B cell (primary cell): Measurements from ENCODE around the gene ASCL5. TPM values are rescaled to one million over a fixed set of nuclear protein-coding genes. Genes with fewer than 3 reads are reported as not detected.

ENCODE experiments used
- ATAC-seq: fragments of 200-7000 bp; cut with Tn5 transposase; one replicate; pipeline ENCODE4 v1.10.0; 2021; ENCODE audit warnings: low read depth, mild to moderate bottlenecking, moderate number of reproducible peaks, moderate library complexity
- CTCF ChIA-PET: fragments of 350-600 bp; sonication (Branson Sonifier 250); formaldehyde crosslinking; loops from one replicate; lab custom pipeline; 2021; ENCODE audit warnings: antibody characterized with exemption, inconsistent platforms; lab: Charles Lee
- POLR2A ChIA-PET: fragments of 350-600 bp; sonication (Branson Sonifier 250); formaldehyde crosslinking; loops from one replicate; lab custom pipeline; 2021; ENCODE audit warnings: antibody characterized with exemption; lab: Charles Lee
- DNase-seq: peaks from one replicate; pipeline ENCODE4 v3.0.0; 2013
- H2AFZ ChIP-seq: 2 replicates; pipeline ENCODE4 v1.6.1; 2012; ENCODE audit warnings: mild to moderate bottlenecking, low read depth, low read length; ENCODE audit not compliant: insufficient read depth, poor library complexity, severe bottlenecking
- H3K27ac ChIP-seq, 2 donors: 1 replicate in 1 of 2; 2 replicates in 1 of 2; pipeline ENCODE4 v1.5.1; 2012 to 2013; ENCODE audit warnings: low read length in 2 of 2, mild to moderate bottlenecking in 2 of 2, moderate library complexity in 1 of 2
- H3K27me3 ChIP-seq, 4 experiments: fragments of 200-600 bp in 1 of 4; sonication (generic) in 1 of 4; replicated peaks in 1 of 4; 1 replicate in 2 of 4; 2 replicates in 2 of 4; pipeline versions ENCODE4 v1.6.1 to v1.7.0; 2013 to 2016; ENCODE audit warnings: low read length in 3 of 4, mild to moderate bottlenecking in 2 of 4, mixed read lengths in 1 of 4, moderate library complexity in 1 of 4; ENCODE audit not compliant: insufficient read depth in 4 of 4, control insufficient read depth in 3 of 4; ENCODE audit errors: control extremely low read depth in 1 of 4
- H3K36me3 ChIP-seq, 2 experiments: replicated peaks in 1 of 2; 1 replicate in 1 of 2; 2 replicates in 1 of 2; pipeline versions ENCODE4 v1.6.1 to v1.7.1; 2013; ENCODE audit warnings: low read length in 1 of 2; ENCODE audit not compliant: insufficient read depth in 2 of 2, control insufficient read depth in 1 of 2; ENCODE audit errors: control extremely low read depth in 1 of 2, extremely low read depth in 1 of 2
- H3K4me1 ChIP-seq, 2 donors: fragments of 200-600 bp in 1 of 2; sonication (generic) in 1 of 2; 1 replicate in 1 of 2; 2 replicates in 1 of 2; pipeline versions ENCODE4 v1.5.1 to v1.6.1; 2013 to 2017; ENCODE audit warnings: low read length in 2 of 2; ENCODE audit not compliant: control insufficient read depth in 2 of 2, insufficient read depth in 2 of 2
- H3K4me2 ChIP-seq: replicated peaks from 2 replicates; pipeline ENCODE3; 2012; ENCODE audit warnings: mild to moderate bottlenecking, low read depth, low read length; ENCODE audit not compliant: poor library complexity, severe bottlenecking
- H3K4me3 ChIP-seq, 5 experiments: fragments of 200-600 bp in 1 of 5; sonication (generic) in 1 of 5; 1 replicate in 3 of 5; 2 replicates in 2 of 5; pipeline versions ENCODE4 v1.5.1 to v1.7.0; 2011 to 2016; ENCODE audit warnings: low read length in 4 of 5, mild to moderate bottlenecking in 4 of 5, low read depth in 2 of 5, control low read depth in 1 of 5, moderate library complexity in 1 of 5; ENCODE audit not compliant: insufficient read depth in 1 of 5; ENCODE audit errors: control extremely low read depth in 1 of 5, extremely low read depth in 1 of 5
- H3K79me2 ChIP-seq: fragments of 200-600 bp; sonication (generic); one replicate; pipeline ENCODE4 v1.6.0; 2016; ENCODE audit warnings: low read length; ENCODE audit not compliant: control insufficient read depth, insufficient read depth
- H3K9ac ChIP-seq: fragments of 200-600 bp; sonication (generic); 2 replicates; pipeline ENCODE4 v1.6.1; 2017; ENCODE audit warnings: mild to moderate bottlenecking, low read length, moderate library complexity
- H3K9me3 ChIP-seq, 3 donors: one replicate each; pipeline versions ENCODE4 v1.6.1 to v1.7.1; 2013; ENCODE audit warnings: low read length in 2 of 3; ENCODE audit not compliant: control insufficient read depth in 2 of 3, insufficient read depth in 1 of 3; ENCODE audit errors: control extremely low read depth in 1 of 3
- H4K20me1 ChIP-seq: 2 replicates; pipeline ENCODE4 v1.6.0; 2012; ENCODE audit warnings: mild to moderate bottlenecking, low read length; ENCODE audit not compliant: insufficient read depth, control insufficient read depth, poor library complexity, severe bottlenecking
- H3K27ac Mint-ChIP-seq: one replicate; pipeline ENCODE4 v1.8.0; 2021; ENCODE audit warnings: mixed read lengths
- H3K27me3 Mint-ChIP-seq: one replicate; pipeline ENCODE4 v1.8.0; 2021; ENCODE audit warnings: mixed read lengths
- H3K4me1 Mint-ChIP-seq: one replicate; pipeline ENCODE4 v1.8.0; 2021; ENCODE audit warnings: mixed read lengths
- H3K4me3 Mint-ChIP-seq: one replicate; pipeline ENCODE4 v1.8.0; 2021; ENCODE audit warnings: mixed read lengths
- H3K9me3 Mint-ChIP-seq: one replicate; pipeline ENCODE4 v1.8.0; 2022; ENCODE audit warnings: mixed read lengths; ENCODE audit not compliant: insufficient read depth
- EZH2 ChIP-seq: IDR thresholded peaks from 2 replicates; pipeline ENCODE4 v1.6.1; 2012; ENCODE audit warnings: borderline replicate concordance, low read depth, mild to moderate bottlenecking, moderate library complexity, low read length; ENCODE audit not compliant: insufficient read depth, poor library complexity, severe bottlenecking
- WGBS: methylation state at CpG from one replicate; pipeline ENCODE4 v1.1.5; 2013; ENCODE audit warnings: missing lambda C conversion rate; ENCODE audit not compliant: insufficient coverage; 5-methylcytosine and 5-hydroxymethylcytosine counted together
- intact Hi-C: fragments of 100-400 bp; cut with micrococcal nuclease; formaldehyde crosslinking; loops from one replicate; pipeline ENCODE4 v1.10.0; 2022
- polyA plus RNA-seq: library from polyadenylated mRNA; depleted of rRNA; stranded (reverse); fragments of >200 nt; gene quantifications from 2 replicates; pipeline ENCODE4 v1.2.3, GENCODE V29; 2012
- total RNA-seq, 2 donors: library from RNA; stranded (reverse); fragments of 120-200 nt in 1 of 2; gene quantifications; 1 replicate in 1 of 2; 2 replicates in 1 of 2; pipeline versions ENCODE4 v1.2.3 to v1.2.4, GENCODE V29; 2013 to 2022
- TF ChIP-seq, protein P1 (sequence below): fragments of 200-600 bp; IDR thresholded peaks from one replicate; pipeline ENCODE4 v1.8.0; 2022; ENCODE audit warnings: antibody characterized with exemption, mild to moderate bottlenecking

ASCL5 gene
- total and polyA plus RNA-seq, 2 donors (not counting 1 experiment from before 2014, with no cell fraction given): not detected

DNA sequence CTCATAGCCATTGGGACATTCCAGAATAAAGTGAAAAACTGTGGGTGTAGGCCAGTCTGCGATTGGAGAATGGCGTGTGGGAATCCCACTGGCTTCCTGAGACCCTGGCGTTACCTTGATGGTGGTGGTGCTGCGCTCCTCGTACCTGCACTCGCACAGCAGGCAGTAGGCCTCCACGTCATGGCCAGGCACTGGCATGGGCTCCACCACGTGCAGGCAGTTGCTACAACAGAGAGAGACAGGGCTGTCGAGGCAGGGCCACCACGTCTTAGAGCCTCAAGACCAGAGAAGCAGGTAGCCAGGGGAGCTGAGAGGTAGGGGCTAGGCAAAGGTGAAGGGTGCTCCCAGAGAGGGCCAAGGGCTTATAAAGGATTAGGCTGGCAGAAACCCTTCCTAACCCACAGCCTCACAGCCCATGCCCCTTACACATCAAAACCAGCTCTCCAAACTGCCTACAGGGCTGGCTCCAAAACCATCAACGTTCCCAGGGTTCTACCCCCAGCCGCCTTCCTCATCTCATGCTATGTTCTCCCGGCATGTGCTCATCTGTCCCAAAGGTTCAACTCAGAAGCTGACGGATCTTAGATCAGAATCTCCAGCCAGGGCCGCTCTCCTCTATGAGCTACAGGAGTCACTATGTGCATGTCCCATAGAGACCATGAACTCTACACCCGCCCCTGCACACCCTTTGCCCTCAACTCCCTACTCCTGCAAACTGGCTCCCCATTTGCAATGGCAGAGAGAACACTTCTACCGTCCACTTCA is 19.8 kb upstream of the ASCL5 start:
- ATAC-seq (no peak), DNase-seq (no peak)
- intact Hi-C loops: no loop called here
- H3K36me3 ChIP-seq: peaks cover 0 to 72% of the 10 kb centered on the region in 2 experiments
- CTCF ChIA-PET: no interaction called here
- peaks cover under 1% of the 10 kb centered on the region for H3K4me1 Mint-ChIP-seq
- POLR2A ChIA-PET: no interaction called here
- no peak overlapping the region for H2AFZ ChIP-seq
- H3K4me3 Mint-ChIP-seq: no peak overlapping the region
- H3K79me2 ChIP-seq: no peaks in the 10 kb centered on the region
- no peak overlapping the region for H3K9ac ChIP-seq
- H3K4me2 ChIP-seq: no peak overlapping the region
- TF ChIP-seq EZH2: no peak
- TF ChIP-seq, protein P1, sequence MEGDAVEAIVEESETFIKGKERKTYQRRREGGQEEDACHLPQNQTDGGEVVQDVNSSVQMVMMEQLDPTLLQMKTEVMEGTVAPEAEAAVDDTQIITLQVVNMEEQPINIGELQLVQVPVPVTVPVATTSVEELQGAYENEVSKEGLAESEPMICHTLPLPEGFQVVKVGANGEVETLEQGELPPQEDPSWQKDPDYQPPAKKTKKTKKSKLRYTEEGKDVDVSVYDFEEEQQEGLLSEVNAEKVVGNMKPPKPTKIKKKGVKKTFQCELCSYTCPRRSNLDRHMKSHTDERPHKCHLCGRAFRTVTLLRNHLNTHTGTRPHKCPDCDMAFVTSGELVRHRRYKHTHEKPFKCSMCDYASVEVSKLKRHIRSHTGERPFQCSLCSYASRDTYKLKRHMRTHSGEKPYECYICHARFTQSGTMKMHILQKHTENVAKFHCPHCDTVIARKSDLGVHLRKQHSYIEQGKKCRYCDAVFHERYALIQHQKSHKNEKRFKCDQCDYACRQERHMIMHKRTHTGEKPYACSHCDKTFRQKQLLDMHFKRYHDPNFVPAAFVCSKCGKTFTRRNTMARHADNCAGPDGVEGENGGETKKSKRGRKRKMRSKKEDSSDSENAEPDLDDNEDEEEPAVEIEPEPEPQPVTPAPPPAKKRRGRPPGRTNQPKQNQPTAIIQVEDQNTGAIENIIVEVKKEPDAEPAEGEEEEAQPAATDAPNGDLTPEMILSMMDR: no peak
- no peaks in the 10 kb centered on the region for H3K27me3 ChIP-seq
- no peaks in the 10 kb centered on the region for H4K20me1 ChIP-seq
- no peaks in the 10 kb centered on the region for H3K27me3 Mint-ChIP-seq
- no peaks in the 10 kb centered on the region for H3K9me3 Mint-ChIP-seq
- H3K9me3 ChIP-seq: no peaks in the 10 kb centered on the region
- no peak overlapping the region for H3K27ac Mint-ChIP-seq
- 96% methylated on average over 16 of the region's 17 CpGs for WGBS
- H3K4me1 ChIP-seq: no peaks in the 10 kb centered on the region
- no peak overlapping the region for H3K4me3 ChIP-seq
- no peak overlapping the region for H3K27ac ChIP-seq

DNA sequence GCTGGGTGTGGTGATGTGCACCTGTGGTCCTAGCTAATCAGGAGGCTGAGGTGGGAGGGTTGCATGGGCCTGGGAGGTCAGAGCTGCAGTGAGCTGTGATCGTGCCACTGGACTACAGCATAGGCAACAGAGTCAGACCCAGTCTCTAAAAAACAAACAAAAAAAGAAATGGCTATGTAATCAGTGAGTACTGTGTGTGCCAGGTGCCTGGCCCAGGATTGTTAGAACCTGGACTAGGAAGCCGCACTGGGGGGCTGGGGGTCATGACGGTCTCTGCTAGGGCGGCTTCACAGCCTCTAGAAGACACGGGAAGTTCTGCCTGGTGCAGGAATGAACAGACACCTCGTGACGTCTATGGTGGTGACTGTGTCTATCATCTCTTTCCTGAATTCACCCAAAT is 18.8 kb upstream of the ASCL5 start:
- Histone ChIP-seq H3K4me2 (no peak overlapping the region), H2AFZ (no peak overlapping the region), H3K27ac (no peak overlapping the region), H3K79me2 (no peaks in the 10 kb centered on the region), H3K36me3 (peaks cover 0 to 72% of the 10 kb centered on the region in 2 experiments), H3K27me3 (no peaks in the 10 kb centered on the region), H4K20me1 (no peaks in the 10 kb centered on the region), H3K9me3 (no peaks in the 10 kb centered on the region), H3K4me3 (no peak overlapping the region), H3K4me1 (no peaks in the 10 kb centered on the region), H3K9ac (no peak overlapping the region)
- DNase-seq (no peak), ATAC-seq (no peak)
- intact Hi-C loops: no loop called here
- Mint-ChIP-seq H3K4me1 (no peaks in the 10 kb centered on the region), H3K9me3 (no peaks in the 10 kb centered on the region), H3K27ac (no peak overlapping the region), H3K27me3 (no peaks in the 10 kb centered on the region), H3K4me3 (no peak overlapping the region)
- TF ChIP-seq, protein P1: no peak
- TF ChIP-seq EZH2: no peak
- ChIA-PET POLR2A (interaction anchor here (0.8 kb wide), 1 partner anchor 8 kb away, joined by 3 read pairs; no protein-coding TSS in a partner anchor), CTCF (no interaction called here)
- WGBS: 97% methylated on average over 6 of the region's 7 CpGs
